GM12878 (cell line): Measurements from ENCODE around the gene SLC12A5.
"Not testable (repeated sequence)": the region's sequence is repeated elsewhere in the genome, so short reads cannot be mapped to it uniquely, and the experiment has no call there.

ENCODE experiments used
- ATF7 ChIP-seq: fragments of 450-650 bp; IDR thresholded peaks from 2 replicates; pipeline ENCODE4 v1.6.1; 2016; ENCODE audit warnings: low read depth, mild to moderate bottlenecking
- CHD2 ChIP-seq: IDR thresholded peaks from 2 replicates; pipeline ENCODE4 v1.6.1; 2011; ENCODE audit warnings: low read depth, low read length, improper control_type of control experiment, borderline replicate concordance
- EP300 ChIP-seq, 2 experiments: fragments of 150-350 bp in 1 of 2; IDR thresholded peaks; 2 replicates each; pipeline ENCODE4 v1.6.1; 2011 to 2012; ENCODE audit warnings: low read depth in 2 of 2, low read length in 2 of 2, borderline replicate concordance in 1 of 2, improper control_type of control experiment in 1 of 2, inconsistent platforms in 1 of 2; ENCODE audit not compliant: control insufficient read depth in 1 of 2
- GABPA ChIP-seq: IDR thresholded peaks from 2 replicates; pipeline ENCODE4 v1.6.1; 2014; ENCODE audit warnings: antibody characterized with exemption, low read depth, mild to moderate bottlenecking, inconsistent platforms
- MYC ChIP-seq: IDR thresholded peaks from 2 replicates; pipeline ENCODE4 v1.6.1; 2011; ENCODE audit warnings: mild to moderate bottlenecking, low read length, moderate library complexity, inconsistent platforms; ENCODE audit not compliant: insufficient read depth, insufficient replicate concordance, insufficient read length, severe bottlenecking
- NRF1 ChIP-seq: conservative IDR thresholded peaks from 2 replicates; pipeline ENCODE4 v1.6.1; 2011; ENCODE audit warnings: mild to moderate bottlenecking, low read depth, low read length, improper control_type of control experiment
- POLR2A ChIP-seq: IDR thresholded peaks from 2 replicates; pipeline ENCODE4 v1.6.1; 2011; ENCODE audit warnings: low read depth, mild to moderate bottlenecking, low read length
- POLR2AphosphoS5 ChIP-seq: IDR thresholded peaks from 2 replicates; pipeline ENCODE4 v1.6.1; 2011; ENCODE audit warnings: mild to moderate bottlenecking, low read length, inconsistent platforms
- TAF1 ChIP-seq: IDR thresholded peaks from 2 replicates; pipeline ENCODE4 v1.6.1; 2011; ENCODE audit warnings: mild to moderate bottlenecking, low read depth, low read length, borderline replicate concordance
- TARDBP ChIP-seq: IDR thresholded peaks from 2 replicates; pipeline ENCODE4 v1.6.1; 2016; ENCODE audit warnings: borderline replicate concordance
- ZNF207 ChIP-seq: fragments of 450-650 bp; IDR thresholded peaks from 2 replicates; pipeline ENCODE4 v1.6.1; 2014; ENCODE audit warnings: antibody characterized with exemption, mild to moderate bottlenecking, borderline replicate concordance
- TF ChIP-seq, protein P1 (sequence below), 3 experiments: IDR thresholded peaks in 2 of 3; conservative IDR thresholded peaks in 1 of 3; 2 replicates each; pipeline ENCODE4 v1.5.1; 2011; ENCODE audit warnings: low read depth in 3 of 3, low read length in 3 of 3, mild to moderate bottlenecking in 3 of 3, control low read depth in 2 of 3, moderate library complexity in 2 of 3, inconsistent platforms in 1 of 3, mixed read lengths in 1 of 3; ENCODE audit not compliant: control insufficient read depth in 2 of 3, insufficient read depth in 1 of 3; ENCODE audit errors: extremely low read depth in 1 of 3
- TF ChIP-seq, protein P2 (sequence below): fragments of 450-650 bp; IDR thresholded peaks from 2 replicates; pipeline ENCODE4 v1.6.1; 2017; ENCODE audit warnings: mild to moderate bottlenecking, moderate library complexity
- TF ChIP-seq, protein P3 (sequence below): IDR thresholded peaks from 2 replicates; pipeline ENCODE4 v1.6.1; 2012; ENCODE audit warnings: low read depth, low read length, improper control_type of control experiment

DNA sequence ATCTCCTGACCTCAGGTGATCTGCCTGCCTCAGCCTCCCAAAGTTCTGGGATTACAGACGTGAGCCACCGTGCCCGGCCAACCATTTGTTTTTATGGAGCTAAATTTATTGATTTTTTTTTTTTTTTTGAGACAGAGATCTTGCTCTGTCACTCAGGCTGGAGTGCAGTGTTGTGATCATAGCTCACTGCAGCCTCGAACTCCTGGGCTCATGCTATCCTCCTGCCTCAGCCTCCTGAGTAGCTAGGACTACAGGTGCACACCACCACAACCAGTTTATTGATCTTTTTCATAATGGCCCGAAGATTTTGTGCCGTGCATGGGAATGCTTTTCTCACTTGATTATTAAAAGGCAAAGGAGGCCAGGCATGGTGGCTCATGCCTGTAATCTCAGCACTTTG is 40.2 kb upstream of the SLC12A5 start:
- TF ChIP-seq POLR2A; GABPA; MYC; EP300 (IDR thresholded peaks at IDR 0.05; ENCODE audit: borderline replicate concordance in 1 of 2, control insufficient read depth in 1 of 2, low read depth in 2 of 2, low read length in 2 of 2); TAF1; POLR2AphosphoS5; ZNF207; ATF7; NRF1; TARDBP; CHD2: not testable (repeated sequence)
- TF ChIP-seq, protein P1, sequence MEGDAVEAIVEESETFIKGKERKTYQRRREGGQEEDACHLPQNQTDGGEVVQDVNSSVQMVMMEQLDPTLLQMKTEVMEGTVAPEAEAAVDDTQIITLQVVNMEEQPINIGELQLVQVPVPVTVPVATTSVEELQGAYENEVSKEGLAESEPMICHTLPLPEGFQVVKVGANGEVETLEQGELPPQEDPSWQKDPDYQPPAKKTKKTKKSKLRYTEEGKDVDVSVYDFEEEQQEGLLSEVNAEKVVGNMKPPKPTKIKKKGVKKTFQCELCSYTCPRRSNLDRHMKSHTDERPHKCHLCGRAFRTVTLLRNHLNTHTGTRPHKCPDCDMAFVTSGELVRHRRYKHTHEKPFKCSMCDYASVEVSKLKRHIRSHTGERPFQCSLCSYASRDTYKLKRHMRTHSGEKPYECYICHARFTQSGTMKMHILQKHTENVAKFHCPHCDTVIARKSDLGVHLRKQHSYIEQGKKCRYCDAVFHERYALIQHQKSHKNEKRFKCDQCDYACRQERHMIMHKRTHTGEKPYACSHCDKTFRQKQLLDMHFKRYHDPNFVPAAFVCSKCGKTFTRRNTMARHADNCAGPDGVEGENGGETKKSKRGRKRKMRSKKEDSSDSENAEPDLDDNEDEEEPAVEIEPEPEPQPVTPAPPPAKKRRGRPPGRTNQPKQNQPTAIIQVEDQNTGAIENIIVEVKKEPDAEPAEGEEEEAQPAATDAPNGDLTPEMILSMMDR (IDR thresholded peaks at IDR 0.05 in 2 of 3, conservative IDR thresholded peaks at IDR 0.05 in 1 of 3; ENCODE audit: control insufficient read depth in 2 of 3, extremely low read depth in 1 of 3, insufficient read depth in 1 of 3, low read depth in 3 of 3, low read length in 3 of 3), result not testable (repeated sequence)
- TF ChIP-seq, protein P2, sequence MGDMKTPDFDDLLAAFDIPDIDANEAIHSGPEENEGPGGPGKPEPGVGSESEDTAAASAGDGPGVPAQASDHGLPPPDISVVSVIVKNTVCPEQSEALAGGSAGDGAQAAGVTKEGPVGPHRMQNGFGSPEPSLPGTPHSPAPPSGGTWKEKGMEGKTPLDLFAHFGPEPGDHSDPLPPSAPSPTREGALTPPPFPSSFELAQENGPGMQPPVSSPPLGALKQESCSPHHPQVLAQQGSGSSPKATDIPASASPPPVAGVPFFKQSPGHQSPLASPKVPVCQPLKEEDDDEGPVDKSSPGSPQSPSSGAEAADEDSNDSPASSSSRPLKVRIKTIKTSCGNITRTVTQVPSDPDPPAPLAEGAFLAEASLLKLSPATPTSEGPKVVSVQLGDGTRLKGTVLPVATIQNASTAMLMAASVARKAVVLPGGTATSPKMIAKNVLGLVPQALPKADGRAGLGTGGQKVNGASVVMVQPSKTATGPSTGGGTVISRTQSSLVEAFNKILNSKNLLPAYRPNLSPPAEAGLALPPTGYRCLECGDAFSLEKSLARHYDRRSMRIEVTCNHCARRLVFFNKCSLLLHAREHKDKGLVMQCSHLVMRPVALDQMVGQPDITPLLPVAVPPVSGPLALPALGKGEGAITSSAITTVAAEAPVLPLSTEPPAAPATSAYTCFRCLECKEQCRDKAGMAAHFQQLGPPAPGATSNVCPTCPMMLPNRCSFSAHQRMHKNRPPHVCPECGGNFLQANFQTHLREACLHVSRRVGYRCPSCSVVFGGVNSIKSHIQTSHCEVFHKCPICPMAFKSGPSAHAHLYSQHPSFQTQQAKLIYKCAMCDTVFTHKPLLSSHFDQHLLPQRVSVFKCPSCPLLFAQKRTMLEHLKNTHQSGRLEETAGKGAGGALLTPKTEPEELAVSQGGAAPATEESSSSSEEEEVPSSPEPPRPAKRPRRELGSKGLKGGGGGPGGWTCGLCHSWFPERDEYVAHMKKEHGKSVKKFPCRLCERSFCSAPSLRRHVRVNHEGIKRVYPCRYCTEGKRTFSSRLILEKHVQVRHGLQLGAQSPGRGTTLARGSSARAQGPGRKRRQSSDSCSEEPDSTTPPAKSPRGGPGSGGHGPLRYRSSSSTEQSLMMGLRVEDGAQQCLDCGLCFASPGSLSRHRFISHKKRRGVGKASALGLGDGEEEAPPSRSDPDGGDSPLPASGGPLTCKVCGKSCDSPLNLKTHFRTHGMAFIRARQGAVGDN, result not testable (repeated sequence)
- TF ChIP-seq, protein P3, sequence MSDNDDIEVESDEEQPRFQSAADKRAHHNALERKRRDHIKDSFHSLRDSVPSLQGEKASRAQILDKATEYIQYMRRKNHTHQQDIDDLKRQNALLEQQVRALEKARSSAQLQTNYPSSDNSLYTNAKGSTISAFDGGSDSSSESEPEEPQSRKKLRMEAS, result not testable (repeated sequence)
